ENCODE measurements around the gene PTPN6.

DNA sequence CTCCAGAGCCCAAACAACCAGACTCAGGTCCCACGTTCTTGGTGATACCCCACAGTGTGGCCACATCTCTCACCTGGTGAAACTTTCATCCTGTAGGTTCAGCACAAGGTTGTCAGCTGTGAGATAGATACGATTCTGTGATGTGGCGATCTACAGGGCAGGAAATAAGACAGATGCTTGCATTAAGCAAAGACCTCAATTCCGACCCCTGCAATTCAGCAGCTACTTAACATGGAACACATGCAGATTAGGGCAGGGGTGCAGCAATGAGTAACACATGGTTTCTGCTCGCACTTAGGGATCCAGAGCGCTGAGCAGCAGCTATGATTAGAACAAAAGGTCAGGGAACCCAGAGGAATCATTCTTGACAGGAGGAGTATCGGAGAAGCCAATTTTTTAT, 15.2 kb downstream of the PTPN6 start:
- TF ChIP-seq, protein P1, sequence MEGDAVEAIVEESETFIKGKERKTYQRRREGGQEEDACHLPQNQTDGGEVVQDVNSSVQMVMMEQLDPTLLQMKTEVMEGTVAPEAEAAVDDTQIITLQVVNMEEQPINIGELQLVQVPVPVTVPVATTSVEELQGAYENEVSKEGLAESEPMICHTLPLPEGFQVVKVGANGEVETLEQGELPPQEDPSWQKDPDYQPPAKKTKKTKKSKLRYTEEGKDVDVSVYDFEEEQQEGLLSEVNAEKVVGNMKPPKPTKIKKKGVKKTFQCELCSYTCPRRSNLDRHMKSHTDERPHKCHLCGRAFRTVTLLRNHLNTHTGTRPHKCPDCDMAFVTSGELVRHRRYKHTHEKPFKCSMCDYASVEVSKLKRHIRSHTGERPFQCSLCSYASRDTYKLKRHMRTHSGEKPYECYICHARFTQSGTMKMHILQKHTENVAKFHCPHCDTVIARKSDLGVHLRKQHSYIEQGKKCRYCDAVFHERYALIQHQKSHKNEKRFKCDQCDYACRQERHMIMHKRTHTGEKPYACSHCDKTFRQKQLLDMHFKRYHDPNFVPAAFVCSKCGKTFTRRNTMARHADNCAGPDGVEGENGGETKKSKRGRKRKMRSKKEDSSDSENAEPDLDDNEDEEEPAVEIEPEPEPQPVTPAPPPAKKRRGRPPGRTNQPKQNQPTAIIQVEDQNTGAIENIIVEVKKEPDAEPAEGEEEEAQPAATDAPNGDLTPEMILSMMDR (IDR thresholded peaks at IDR 0.05; ENCODE audit: insufficient read depth, low read length): no peak
- no peak for TF ChIP-seq POLR2AphosphoS5 (IDR thresholded peaks at IDR 0.05; ENCODE audit: low read depth)
